ENCODE data around the gene ARRB1.

The ARRB1 gene

DNA sequence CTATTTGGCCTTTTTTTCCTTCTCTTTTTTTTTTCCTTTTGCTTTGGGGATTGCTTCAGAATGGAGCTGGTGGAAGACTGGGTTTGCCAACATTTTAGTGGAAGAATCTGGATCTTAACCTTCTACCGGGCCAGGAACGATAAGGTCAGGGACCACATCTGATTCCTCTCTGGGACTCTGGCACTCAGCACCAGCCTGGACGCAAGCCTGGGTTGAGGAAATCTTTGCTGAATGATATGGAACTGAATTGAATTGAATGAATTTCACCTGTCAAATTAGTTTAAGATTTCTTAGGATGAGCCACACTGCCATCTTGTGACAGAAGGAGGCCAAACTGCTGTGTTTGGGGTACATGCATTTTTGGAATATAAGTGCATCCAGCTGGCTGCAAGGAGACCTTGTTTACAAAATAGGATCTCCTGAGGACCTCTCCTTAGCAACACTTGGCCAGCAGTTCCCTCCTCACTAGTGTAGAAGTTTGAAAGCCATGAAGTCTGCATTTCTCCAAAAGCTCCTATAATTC lies 80.5 kb downstream of the ARRB1 start:
- H3K18ac ChIP-seq (ENCODE audit: low read length), result no peak overlapping the region
- no peak overlapping the region for H3K9ac ChIP-seq (ENCODE audit: low read depth, low read length, poor library complexity)
- peaks cover 1 to 16% of the 10 kb centered on the region in 2 donors for H3K36me3 ChIP-seq (replicated peaks in 1 of 2; ENCODE audit: control insufficient read depth in 2 of 2, insufficient read depth in 2 of 2, low read length in 2 of 2)
- peaks cover 0 to 1% of the 10 kb centered on the region in 2 donors for H3K4me1 ChIP-seq (ENCODE audit: control insufficient read depth in 2 of 2, insufficient read depth in 1 of 2, low read depth in 1 of 2, low read length in 2 of 2)
- DNase-seq (ENCODE audit: low spot score), result no peak
- no peak overlapping the region for H2BK15ac ChIP-seq (ENCODE audit: low read length)
- no peak overlapping the region for H4K91ac ChIP-seq (ENCODE audit: low read depth, low read length, poor library complexity)
- H4K8ac ChIP-seq (ENCODE audit: low read depth, low read length), result no peak overlapping the region
- H2BK120ac ChIP-seq (ENCODE audit: low read depth, low read length), result no peak overlapping the region
- no peak overlapping the region for H2AK5ac ChIP-seq (ENCODE audit: low read depth, low read length)
- H3K4me3 ChIP-seq (ENCODE audit: low read length in 2 of 2), result no peak overlapping the region
- WGBS, 2 donors (ENCODE audit: extremely low coverage in 2 of 2, insufficient read length in 2 of 2, insufficient replicate concordance in 1 of 2), result no CpG with 5 or more reads among the region's 3 CpGs
- no peak overlapping the region for H3K23ac ChIP-seq (ENCODE audit: low read depth, low read length, poor library complexity)
- H3K79me1 ChIP-seq (ENCODE audit: low read depth, low read length), result no peaks in the 10 kb centered on the region
- H3K9me3 ChIP-seq (replicated peaks in 1 of 2; ENCODE audit: control insufficient read depth in 2 of 2, insufficient read depth in 1 of 2, low read depth in 1 of 2, low read length in 2 of 2), result no peaks in the 10 kb centered on the region
- no peak overlapping the region for H3K4me2 ChIP-seq (ENCODE audit: insufficient read depth, low read length, poor library complexity, severe bottlenecking)
- H3K27ac ChIP-seq (replicated peaks; ENCODE audit: low read length), result no peak overlapping the region
- H3K4ac ChIP-seq (ENCODE audit: low read length), result no peak overlapping the region
- no peak overlapping the region for H2BK5ac ChIP-seq (ENCODE audit: low read length)
- H2AFZ ChIP-seq (ENCODE audit: low read length), result no peak overlapping the region
- no peak overlapping the region for H3K14ac ChIP-seq (ENCODE audit: low read length)
- no peaks in the 10 kb centered on the region for H3K27me3 ChIP-seq (ENCODE audit: control insufficient read depth in 3 of 3, insufficient read depth in 3 of 3, low read depth in 1 of 3, low read length in 3 of 3)
- no peak overlapping the region for H2BK12ac ChIP-seq (ENCODE audit: low read length)

DNA sequence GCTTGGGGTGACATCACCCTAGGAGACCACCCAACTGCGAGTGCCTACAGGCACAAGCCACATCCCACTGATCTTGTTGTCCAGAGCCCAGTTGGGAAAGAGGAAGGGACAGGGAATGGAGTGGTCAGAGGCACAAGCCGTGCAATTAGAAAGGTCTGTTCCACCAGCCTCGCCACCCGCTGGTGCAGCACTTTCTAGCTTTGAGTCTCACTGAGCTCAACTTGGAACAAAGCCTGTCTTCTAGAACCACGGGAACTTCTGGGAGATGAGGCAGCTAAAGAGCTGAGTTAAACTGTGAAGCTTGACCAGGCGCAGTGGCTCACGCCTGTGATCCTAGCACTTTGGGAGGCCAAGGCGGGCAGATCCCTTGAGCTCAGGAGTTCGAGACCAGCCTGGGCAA lies 81.6 kb downstream of the ARRB1 start:
- no peak overlapping the region for H4K91ac ChIP-seq (ENCODE audit: low read depth, low read length, poor library complexity)
- WGBS, 2 donors (ENCODE audit: extremely low coverage in 2 of 2, insufficient read length in 2 of 2, insufficient replicate concordance in 1 of 2), result no CpG with 5 or more reads among the region's 9 CpGs
- no peak overlapping the region for H3K14ac ChIP-seq (ENCODE audit: low read length)
- no peak overlapping the region for H3K4ac ChIP-seq (ENCODE audit: low read length)
- peaks cover 0 to 1% of the 10 kb centered on the region in 2 donors for H3K4me1 ChIP-seq (ENCODE audit: control insufficient read depth in 2 of 2, insufficient read depth in 1 of 2, low read depth in 1 of 2, low read length in 2 of 2)
- no peak overlapping the region for H3K23ac ChIP-seq (ENCODE audit: low read depth, low read length, poor library complexity)
- H2AFZ ChIP-seq (ENCODE audit: low read length), result no peak overlapping the region
- H3K79me1 ChIP-seq (ENCODE audit: low read depth, low read length), result no peaks in the 10 kb centered on the region
- H3K9me3 ChIP-seq (replicated peaks in 1 of 2; ENCODE audit: control insufficient read depth in 2 of 2, insufficient read depth in 1 of 2, low read depth in 1 of 2, low read length in 2 of 2), result no peaks in the 10 kb centered on the region
- H2AK5ac ChIP-seq (ENCODE audit: low read depth, low read length), result no peak overlapping the region
- no peak overlapping the region for H3K4me3 ChIP-seq (ENCODE audit: low read length in 2 of 2)
- H2BK12ac ChIP-seq (ENCODE audit: low read length), result no peak overlapping the region
- H3K18ac ChIP-seq (ENCODE audit: low read length), result no peak overlapping the region
- no peaks in the 10 kb centered on the region for H3K27me3 ChIP-seq (ENCODE audit: control insufficient read depth in 3 of 3, insufficient read depth in 3 of 3, low read depth in 1 of 3, low read length in 3 of 3)
- no peak overlapping the region for H2BK5ac ChIP-seq (ENCODE audit: low read length)
- H3K4me2 ChIP-seq (ENCODE audit: insufficient read depth, low read length, poor library complexity, severe bottlenecking), result no peak overlapping the region
- H3K27ac ChIP-seq (replicated peaks; ENCODE audit: low read length), result no peak overlapping the region
- H2BK15ac ChIP-seq (ENCODE audit: low read length), result no peak overlapping the region
- H3K9ac ChIP-seq (ENCODE audit: low read depth, low read length, poor library complexity), result no peak overlapping the region
- H4K8ac ChIP-seq (ENCODE audit: low read depth, low read length), result no peak overlapping the region
- H3K36me3 ChIP-seq (replicated peaks in 1 of 2; ENCODE audit: control insufficient read depth in 2 of 2, insufficient read depth in 2 of 2, low read length in 2 of 2), result peaks cover 0 to 20% of the 10 kb centered on the region in 2 donors
- H2BK120ac ChIP-seq (ENCODE audit: low read depth, low read length), result no peak overlapping the region
- no peak for DNase-seq (ENCODE audit: low spot score)

DNA sequence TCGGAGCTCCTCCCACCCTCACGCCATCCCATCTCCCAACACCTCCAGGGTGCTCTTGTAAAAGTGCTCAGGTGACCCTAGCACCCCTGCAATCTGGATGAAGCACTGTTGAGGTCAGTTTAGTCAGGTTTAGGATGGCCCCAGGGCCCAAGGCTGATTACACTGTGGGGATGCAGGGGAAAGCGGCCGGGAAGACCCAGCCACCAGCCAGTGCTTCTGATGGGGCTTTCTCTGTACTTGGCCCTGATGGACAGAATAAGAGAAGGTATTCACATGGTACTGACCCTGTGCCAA lies 82.1 kb downstream of the ARRB1 start:
- no peak overlapping the region for H2BK120ac ChIP-seq (ENCODE audit: low read depth, low read length)
- peaks cover 0 to 1% of the 10 kb centered on the region in 2 donors for H3K4me1 ChIP-seq (ENCODE audit: control insufficient read depth in 2 of 2, insufficient read depth in 1 of 2, low read depth in 1 of 2, low read length in 2 of 2)
- H4K8ac ChIP-seq (ENCODE audit: low read depth, low read length), result no peak overlapping the region
- H3K18ac ChIP-seq (ENCODE audit: low read length), result no peak overlapping the region
- no peak overlapping the region for H2AK5ac ChIP-seq (ENCODE audit: low read depth, low read length)
- no peak overlapping the region for H2BK12ac ChIP-seq (ENCODE audit: low read length)
- no peak overlapping the region for H3K4ac ChIP-seq (ENCODE audit: low read length)
- no peaks in the 10 kb centered on the region for H3K27me3 ChIP-seq (ENCODE audit: control insufficient read depth in 3 of 3, insufficient read depth in 3 of 3, low read depth in 1 of 3, low read length in 3 of 3)
- no peak overlapping the region for H3K14ac ChIP-seq (ENCODE audit: low read length)
- no peak for DNase-seq (ENCODE audit: low spot score)
- H3K4me3 ChIP-seq (ENCODE audit: low read length in 2 of 2), result no peak overlapping the region
- no peaks in the 10 kb centered on the region for H3K9me3 ChIP-seq (replicated peaks in 1 of 2; ENCODE audit: control insufficient read depth in 2 of 2, insufficient read depth in 1 of 2, low read depth in 1 of 2, low read length in 2 of 2)
- H2BK15ac ChIP-seq (ENCODE audit: low read length), result no peak overlapping the region
- H3K27ac ChIP-seq (replicated peaks; ENCODE audit: low read length), result no peak overlapping the region
- no peak overlapping the region for H3K9ac ChIP-seq (ENCODE audit: low read depth, low read length, poor library complexity)
- no peak overlapping the region for H2AFZ ChIP-seq (ENCODE audit: low read length)
- WGBS, 2 donors (ENCODE audit: extremely low coverage in 2 of 2, insufficient read length in 2 of 2, insufficient replicate concordance in 1 of 2), result no CpG with 5 or more reads among the region's 4 CpGs
- H3K23ac ChIP-seq (ENCODE audit: low read depth, low read length, poor library complexity), result no peak overlapping the region
- no peak overlapping the region for H4K91ac ChIP-seq (ENCODE audit: low read depth, low read length, poor library complexity)
- no peak overlapping the region for H2BK5ac ChIP-seq (ENCODE audit: low read length)
- H3K79me1 ChIP-seq (ENCODE audit: low read depth, low read length), result no peaks in the 10 kb centered on the region
- peaks cover 0 to 20% of the 10 kb centered on the region in 2 donors for H3K36me3 ChIP-seq (replicated peaks in 1 of 2; ENCODE audit: control insufficient read depth in 2 of 2, insufficient read depth in 2 of 2, low read length in 2 of 2)
- H3K4me2 ChIP-seq (ENCODE audit: insufficient read depth, low read length, poor library complexity, severe bottlenecking), result no peak overlapping the region

DNA sequence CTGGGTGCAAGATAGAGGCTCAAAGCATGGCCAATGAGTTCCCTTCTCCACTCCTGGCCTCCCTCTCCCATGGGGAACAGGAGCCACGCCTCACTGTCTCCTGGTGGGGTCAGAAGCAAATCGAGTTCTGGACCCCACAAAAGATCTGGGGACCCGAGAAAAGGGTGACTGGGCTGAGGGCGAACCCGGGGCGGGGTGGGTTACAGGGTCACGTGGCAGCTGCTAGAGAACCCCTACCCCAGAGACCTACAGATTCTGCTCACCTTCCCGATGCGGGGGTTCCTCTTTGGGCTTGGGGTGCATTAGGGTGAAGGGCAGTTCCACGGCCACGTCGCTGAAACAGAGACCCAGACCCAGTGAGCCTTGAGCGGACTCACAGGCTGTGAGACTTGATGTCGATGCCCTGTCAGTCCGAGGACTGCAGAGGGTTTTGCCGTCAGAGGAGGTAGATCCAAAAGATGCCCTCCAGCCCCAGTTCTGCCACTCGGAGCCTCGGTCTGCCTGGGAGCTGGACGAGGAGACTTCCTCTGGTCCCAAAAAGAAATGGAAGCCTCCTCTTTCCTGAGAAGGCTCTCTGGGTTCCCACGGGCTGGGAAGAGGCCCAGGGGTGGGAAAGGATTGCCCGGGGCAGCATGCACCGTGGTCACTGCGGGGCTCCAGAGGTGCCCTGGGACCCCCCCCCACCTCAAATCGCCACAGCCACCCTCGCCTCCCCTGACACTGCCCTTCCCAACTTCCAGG lies 82.7 kb downstream of the ARRB1 start:
- Histone ChIP-seq H3K4ac (ENCODE audit: low read length) (no peak overlapping the region), H3K9me3 (replicated peaks in 1 of 2; ENCODE audit: control insufficient read depth in 2 of 2, insufficient read depth in 1 of 2, low read depth in 1 of 2, low read length in 2 of 2) (no peaks in the 10 kb centered on the region), H3K4me1 (ENCODE audit: control insufficient read depth in 2 of 2, insufficient read depth in 1 of 2, low read depth in 1 of 2, low read length in 2 of 2) (peaks cover 0 to 1% of the 10 kb centered on the region in 2 donors), H3K23ac (ENCODE audit: low read depth, low read length, poor library complexity) (no peak overlapping the region), H2BK5ac (ENCODE audit: low read length) (no peak overlapping the region), H3K79me1 (ENCODE audit: low read depth, low read length) (no peaks in the 10 kb centered on the region), H3K18ac (ENCODE audit: low read length) (no peak overlapping the region), H2AFZ (ENCODE audit: low read length) (no peak overlapping the region), H3K27ac (replicated peaks; ENCODE audit: low read length) (no peak overlapping the region), H3K4me3 (ENCODE audit: low read length in 2 of 2) (no peak overlapping the region), H3K9ac (ENCODE audit: low read depth, low read length, poor library complexity) (no peak overlapping the region), H3K36me3 (replicated peaks in 1 of 2; ENCODE audit: control insufficient read depth in 2 of 2, insufficient read depth in 2 of 2, low read length in 2 of 2) (peaks cover 0 to 16% of the 10 kb centered on the region in 2 donors), H2BK15ac (ENCODE audit: low read length) (no peak overlapping the region), H4K8ac (ENCODE audit: low read depth, low read length) (no peak overlapping the region), H3K14ac (ENCODE audit: low read length) (no peak overlapping the region), H3K27me3 (ENCODE audit: control insufficient read depth in 3 of 3, insufficient read depth in 3 of 3, low read depth in 1 of 3, low read length in 3 of 3) (no peaks in the 10 kb centered on the region), H2BK12ac (ENCODE audit: low read length) (no peak overlapping the region), H4K91ac (ENCODE audit: low read depth, low read length, poor library complexity) (no peak overlapping the region), H2BK120ac (ENCODE audit: low read depth, low read length) (no peak overlapping the region), H3K4me2 (ENCODE audit: insufficient read depth, low read length, poor library complexity, severe bottlenecking) (no peak overlapping the region), H2AK5ac (ENCODE audit: low read depth, low read length) (no peak overlapping the region)
- no peak for DNase-seq (ENCODE audit: low spot score)
- WGBS, 2 donors (ENCODE audit: extremely low coverage in 2 of 2, insufficient read length in 2 of 2, insufficient replicate concordance in 1 of 2), result no CpG with 5 or more reads among the region's 25 CpGs

Measured in neuronal stem cell (in vitro differentiated cells).